Smooth muscle cell of the pulmonary artery (primary cell): Measurements from ENCODE around the gene SAP130. TPM values are rescaled to one million over a fixed set of nuclear protein-coding genes. Genes with fewer than 3 reads are reported as not detected.

ENCODE experiments used
- total RNA-seq: library from RNA; depleted of rRNA; stranded (reverse); fragments of >200 nt; gene quantifications from 2 replicates; pipeline ENCODE4 v1.2.3, GENCODE V29; 2014

Gene SAP130
- 5.5 and 6.8 TPM in 2 replicates for total RNA-seq

GRCh38 chr2:128027801-128028667, at the start of gene SAP130:
Gene SAP130, minus strand, starts transcription at chr2:128028059. Its CDS starts 1,767 bp downstream, at chr2:128026292.

Other genes with a start within 250 kb of the SAP130 start
- 32.6 and 33.8 TPM in 2 replicates for gene WDR33, start 216.9 kb downstream of the SAP130 start, total RNA-seq
- 28.5 and 32.1 TPM in 2 replicates for gene POLR2D, start 169.9 kb downstream of the SAP130 start, total RNA-seq
- gene AMMECR1L, start 142.1 kb downstream of the SAP130 start, total RNA-seq, result 19.4 and 19.8 TPM in 2 replicates
- 113 and 118 TPM in 2 replicates for gene UGGT1, start 63.1 kb upstream of the SAP130 start, total RNA-seq